PC-3 (cell line): Measurements from ENCODE around the gene USH2A.

ENCODE experiments used
- EZH2 ChIP-seq: fragments of 300-600 bp; sonication (generic); IDR thresholded peaks from one replicate; pipeline ENCODE4 v1.6.1; 2017; ENCODE audit warnings: antibody characterized with exemption, mild to moderate bottlenecking, low read length; ENCODE audit not compliant: unreplicated experiment
- TF ChIP-seq, protein P1 (sequence below): fragments of 300-600 bp; sonication (generic); conservative IDR thresholded peaks from 2 replicates; pipeline ENCODE4 v1.5.1; 2017; ENCODE audit warnings: antibody characterized with exemption, low read depth, mild to moderate bottlenecking, low read length

DNA sequence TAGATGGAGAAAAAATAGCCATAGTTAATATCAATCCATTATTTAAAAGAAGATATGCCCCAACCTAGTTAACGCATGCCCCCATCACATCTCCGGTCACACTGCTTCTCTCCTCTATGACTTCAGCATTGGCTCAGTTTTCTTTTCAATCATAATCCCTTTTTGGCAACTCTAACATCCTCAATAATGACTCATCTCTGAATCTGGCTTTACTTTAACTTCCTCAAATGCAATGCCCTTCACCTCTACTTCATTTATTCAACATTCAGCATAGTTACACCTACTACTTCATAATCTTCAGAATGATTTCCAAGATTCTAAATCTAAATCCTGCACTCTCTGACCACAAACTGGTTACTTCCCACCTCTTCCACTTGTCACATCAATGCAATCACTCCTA lies 417.3 kb downstream of the USH2A start:
- TF ChIP-seq, protein P1, sequence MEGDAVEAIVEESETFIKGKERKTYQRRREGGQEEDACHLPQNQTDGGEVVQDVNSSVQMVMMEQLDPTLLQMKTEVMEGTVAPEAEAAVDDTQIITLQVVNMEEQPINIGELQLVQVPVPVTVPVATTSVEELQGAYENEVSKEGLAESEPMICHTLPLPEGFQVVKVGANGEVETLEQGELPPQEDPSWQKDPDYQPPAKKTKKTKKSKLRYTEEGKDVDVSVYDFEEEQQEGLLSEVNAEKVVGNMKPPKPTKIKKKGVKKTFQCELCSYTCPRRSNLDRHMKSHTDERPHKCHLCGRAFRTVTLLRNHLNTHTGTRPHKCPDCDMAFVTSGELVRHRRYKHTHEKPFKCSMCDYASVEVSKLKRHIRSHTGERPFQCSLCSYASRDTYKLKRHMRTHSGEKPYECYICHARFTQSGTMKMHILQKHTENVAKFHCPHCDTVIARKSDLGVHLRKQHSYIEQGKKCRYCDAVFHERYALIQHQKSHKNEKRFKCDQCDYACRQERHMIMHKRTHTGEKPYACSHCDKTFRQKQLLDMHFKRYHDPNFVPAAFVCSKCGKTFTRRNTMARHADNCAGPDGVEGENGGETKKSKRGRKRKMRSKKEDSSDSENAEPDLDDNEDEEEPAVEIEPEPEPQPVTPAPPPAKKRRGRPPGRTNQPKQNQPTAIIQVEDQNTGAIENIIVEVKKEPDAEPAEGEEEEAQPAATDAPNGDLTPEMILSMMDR: no peak
- no peak for TF ChIP-seq EZH2
